GM19240 (cell line): ENCODE data around the gene ELOVL3.

ENCODE experiments used
- DNase-seq: peaks from one replicate; pipeline ENCODE4 v3.0.0; 2011; ENCODE audit warnings: low spot score; ENCODE audit not compliant: insufficient read length

ELOVL3 gene

DNA sequence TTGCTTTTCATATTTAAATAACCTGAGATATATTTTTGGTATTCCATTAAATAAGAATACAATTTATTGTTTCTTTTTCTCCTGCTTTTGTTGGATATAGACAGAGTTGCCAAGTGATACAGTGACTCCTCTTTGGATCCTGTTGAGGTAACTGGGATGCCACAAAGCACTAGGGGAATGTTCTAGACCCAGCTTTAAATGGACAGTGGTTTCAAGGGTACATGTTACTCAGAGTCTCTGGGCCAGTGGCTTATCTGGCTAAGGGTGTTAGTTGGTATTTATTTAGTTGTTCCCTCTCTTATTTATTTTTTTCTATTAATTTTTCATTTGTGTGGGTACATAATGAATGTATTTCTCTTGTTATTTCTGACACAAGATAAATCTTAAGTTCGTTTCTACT, 28.3 kb downstream of the ELOVL3 start:
- DNase-seq, result no peak

DNA sequence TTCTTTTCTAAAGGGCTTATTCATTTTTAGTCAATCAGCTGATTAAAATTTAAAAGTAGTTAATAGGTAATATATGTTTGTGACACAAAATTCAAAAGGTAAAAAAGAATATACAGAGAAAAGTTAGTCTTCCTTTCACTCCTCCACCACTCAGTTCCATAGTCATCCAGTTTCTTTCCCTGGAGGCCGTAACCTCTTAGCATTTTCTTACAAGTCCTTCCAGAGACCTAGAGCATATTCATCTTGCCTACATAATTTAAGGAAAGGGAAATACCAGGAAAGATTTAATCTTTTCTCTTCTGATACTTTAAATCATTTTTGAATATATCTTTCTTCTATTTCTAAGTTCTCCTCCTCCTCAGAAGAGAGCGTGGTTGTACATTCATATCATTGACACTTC, 29.3 kb downstream of the ELOVL3 start:
- DNase-seq, result no peak

DNA sequence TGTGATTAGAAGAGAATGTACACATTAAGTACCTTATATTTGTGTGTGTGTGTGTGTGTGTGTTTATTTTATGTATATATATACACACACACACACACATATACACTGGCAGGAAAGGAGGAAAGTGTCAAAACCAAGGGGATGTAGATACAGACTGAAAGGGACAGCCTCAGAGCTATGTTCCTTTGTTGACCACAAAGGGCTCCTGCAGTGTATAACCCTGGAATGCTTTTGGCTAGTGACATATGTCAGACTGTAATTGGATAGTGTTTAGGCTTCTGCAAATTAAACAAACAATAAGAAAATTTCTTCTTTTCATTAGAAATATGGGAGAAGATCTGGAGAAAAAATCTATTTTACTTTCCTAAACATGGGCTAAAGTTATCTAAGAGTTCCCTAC, 35.1 kb downstream of the ELOVL3 start:
- DNase-seq, result no peak

DNA sequence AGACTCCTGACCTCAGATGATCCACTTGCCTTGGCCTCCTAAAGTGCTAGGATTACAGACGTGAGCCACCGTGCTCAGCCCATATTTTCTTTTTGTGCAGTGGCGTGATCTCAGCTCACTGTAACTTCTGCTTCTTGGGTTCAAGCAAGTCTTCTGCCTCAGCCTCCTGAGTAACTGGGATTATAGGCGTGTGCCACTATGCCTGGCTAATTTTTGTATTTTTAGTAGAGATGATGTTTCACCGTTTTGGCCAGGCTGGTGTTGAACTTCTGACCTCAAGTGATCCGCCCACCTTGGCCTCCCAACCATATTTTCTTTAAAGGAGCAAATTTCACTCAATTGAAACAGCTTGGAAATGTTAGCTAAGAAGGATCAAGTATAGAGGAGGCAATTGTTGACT, 35.7 kb downstream of the ELOVL3 start:
- no peak for DNase-seq

GRCh38 chr10:102262744-102263370, 36.8 kb downstream of the ELOVL3 start:
- no peak for DNase-seq

DNA sequence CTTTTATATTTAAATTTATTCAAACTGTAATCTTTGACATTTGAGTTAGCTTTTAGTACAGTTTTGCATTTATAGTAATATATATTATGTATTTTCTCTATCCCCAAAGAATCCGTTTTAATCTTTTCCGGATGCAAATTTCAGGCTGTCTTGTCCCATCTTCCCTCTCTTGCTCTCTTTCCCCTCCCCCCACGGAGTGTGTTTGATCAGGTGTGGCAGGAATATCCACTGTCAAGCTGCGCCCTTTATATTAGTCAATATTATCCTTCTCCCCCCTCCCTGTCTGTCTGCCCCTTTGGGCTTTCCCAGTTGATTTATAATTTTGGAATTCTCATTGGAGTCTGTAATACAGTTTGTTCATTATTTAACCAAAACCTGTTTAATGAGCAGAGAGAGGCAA, 38.3 kb downstream of the ELOVL3 start:
- DNase-seq, result no peak

GRCh38 chr10:102266670-102267069, 40.6 kb downstream of the ELOVL3 start:
- DNase-seq, result no peak

- no peak for DNase-seq
Observed at GRCh38 chr10:102267748-102268147, 41.6 kb downstream of the ELOVL3 start.

- no peak for DNase-seq
Observed at GRCh38 chr10:102268375-102268888, 42.3 kb downstream of the ELOVL3 start.

- no peak for DNase-seq
Observed at GRCh38 chr10:102269017-102269416, 42.9 kb downstream of the ELOVL3 start.

DNA sequence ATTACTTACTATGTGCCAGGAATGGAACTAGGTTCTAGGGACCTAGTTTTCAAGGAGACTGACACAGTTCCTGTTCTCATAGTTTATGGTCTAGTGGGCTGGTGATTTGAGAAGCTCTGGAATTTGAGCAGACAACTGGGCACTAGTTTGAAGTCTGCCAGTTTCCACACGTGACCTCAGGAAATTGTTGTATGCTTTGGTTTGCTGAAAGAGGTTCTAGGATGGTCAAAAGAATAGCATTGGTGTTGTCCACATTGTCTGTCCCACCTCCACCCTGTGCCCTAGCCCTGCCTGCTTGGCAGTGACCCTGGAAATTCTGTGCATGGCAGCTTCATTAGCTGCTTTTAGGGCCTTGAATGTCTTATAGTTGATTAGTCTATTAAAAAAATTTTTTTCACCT, 48.0 kb downstream of the ELOVL3 start:
- DNase-seq, result no peak

GRCh38 chr10:102275343-102275742, 49.2 kb downstream of the ELOVL3 start:
- DNase-seq, result no peak

DNA sequence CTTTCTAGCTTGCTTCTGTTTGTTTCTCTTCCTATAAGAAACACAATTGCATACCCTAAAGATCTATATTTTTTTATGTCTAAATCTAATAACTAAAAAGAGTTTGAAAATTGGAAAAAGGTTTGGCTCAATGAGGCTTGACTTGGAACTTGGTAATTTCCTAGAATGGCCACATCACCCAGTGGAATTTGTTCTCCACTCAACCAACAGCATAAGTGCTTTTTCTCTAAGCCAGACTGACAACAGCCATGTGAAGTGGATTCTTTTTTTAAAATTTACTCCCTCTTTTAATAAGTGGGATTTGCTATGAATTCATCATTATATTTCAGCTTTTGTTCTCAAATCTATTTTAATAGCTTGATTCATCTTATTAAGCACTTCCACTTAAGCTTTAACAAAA, 53.0 kb downstream of the ELOVL3 start:
- DNase-seq, result no peak
